Stimulated activated CD4-positive, alpha-beta T cell treated with anti-CD3 and anti-CD28 coated beads, Interleukin-1b, Interleukin-23, amount 100 ng/mL, for 48 hours (primary cell): ENCODE results near the gene TMEM41B.
"Not testable (repeated sequence)": the region's sequence is repeated elsewhere in the genome, so short reads cannot be mapped to it uniquely, and the experiment has no call there.

Experiments
- DNase-seq: peaks from one replicate; pipeline ENCODE4 v3.0.0-alpha.2; 2020

The TMEM41B gene, protein sequence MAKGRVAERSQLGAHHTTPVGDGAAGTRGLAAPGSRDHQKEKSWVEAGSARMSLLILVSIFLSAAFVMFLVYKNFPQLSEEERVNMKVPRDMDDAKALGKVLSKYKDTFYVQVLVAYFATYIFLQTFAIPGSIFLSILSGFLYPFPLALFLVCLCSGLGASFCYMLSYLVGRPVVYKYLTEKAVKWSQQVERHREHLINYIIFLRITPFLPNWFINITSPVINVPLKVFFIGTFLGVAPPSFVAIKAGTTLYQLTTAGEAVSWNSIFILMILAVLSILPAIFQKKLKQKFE

DNA sequence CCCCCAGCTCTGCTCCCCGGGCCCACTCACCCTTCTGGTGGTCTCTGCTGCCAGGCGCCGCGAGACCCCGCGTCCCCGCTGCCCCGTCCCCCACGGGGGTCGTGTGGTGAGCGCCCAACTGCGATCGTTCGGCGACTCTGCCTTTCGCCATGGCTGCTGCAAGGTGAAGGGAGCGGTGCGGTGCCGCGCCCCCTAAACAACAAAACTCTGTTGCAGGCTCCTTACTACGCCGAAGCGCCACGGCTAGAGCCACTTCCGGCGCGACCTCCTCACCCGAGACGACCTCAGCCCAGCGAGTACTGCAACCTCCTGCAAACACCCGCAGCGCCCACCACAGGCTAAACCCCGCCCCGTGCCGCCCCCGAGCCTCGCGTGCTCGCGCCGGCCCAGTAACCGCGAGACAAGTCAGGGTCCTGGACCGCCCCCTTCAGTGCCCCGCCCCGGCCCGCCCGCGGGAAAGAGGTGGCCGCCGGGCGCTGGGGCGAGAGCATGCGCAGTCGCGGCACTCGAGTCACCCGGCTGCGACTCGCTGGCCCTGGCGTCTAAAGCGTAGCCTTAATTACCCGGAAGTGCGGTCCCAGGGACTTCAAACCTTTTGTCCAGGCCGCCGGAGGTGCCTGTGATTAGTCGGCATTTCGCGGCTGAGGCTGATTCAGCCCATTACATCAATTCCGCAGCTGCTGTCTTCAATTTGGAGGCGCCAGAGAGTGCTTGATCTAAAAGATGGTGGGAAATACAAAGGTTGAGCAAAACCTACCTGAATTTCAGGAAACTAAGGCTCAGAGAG, at the start of gene TMEM41B:
TSS of gene TMEM41B (minus strand) at position 303 of the 787 bp plus-strand sequence. CDS start at position 151, 152 bp downstream.
- DNase-seq, result peak; percentile 99

DNA sequence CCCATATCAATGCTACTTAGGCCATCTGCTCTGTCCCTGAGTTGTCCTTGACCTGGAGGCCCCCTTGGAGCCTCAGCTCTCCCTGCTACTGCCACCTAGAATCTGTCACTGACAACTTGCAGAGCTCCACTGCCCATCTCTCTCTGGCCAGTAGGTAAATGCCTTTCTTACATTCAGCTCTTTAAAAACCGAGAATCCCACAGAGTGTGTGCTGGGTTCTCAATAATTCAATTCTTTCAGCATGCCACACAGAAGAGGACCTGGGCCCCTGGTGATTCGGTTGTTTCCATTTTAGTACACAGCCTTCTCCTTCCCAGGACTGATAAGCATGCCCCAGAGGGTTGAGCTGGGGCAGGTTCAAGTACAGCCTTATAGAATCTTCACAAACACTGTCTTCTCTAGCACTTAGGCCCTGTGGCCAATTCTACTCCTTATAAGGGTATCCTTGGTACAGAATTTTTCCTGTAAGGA, 48.0 kb upstream of the TMEM41B start:
- peak; percentile 43 for DNase-seq

DNA sequence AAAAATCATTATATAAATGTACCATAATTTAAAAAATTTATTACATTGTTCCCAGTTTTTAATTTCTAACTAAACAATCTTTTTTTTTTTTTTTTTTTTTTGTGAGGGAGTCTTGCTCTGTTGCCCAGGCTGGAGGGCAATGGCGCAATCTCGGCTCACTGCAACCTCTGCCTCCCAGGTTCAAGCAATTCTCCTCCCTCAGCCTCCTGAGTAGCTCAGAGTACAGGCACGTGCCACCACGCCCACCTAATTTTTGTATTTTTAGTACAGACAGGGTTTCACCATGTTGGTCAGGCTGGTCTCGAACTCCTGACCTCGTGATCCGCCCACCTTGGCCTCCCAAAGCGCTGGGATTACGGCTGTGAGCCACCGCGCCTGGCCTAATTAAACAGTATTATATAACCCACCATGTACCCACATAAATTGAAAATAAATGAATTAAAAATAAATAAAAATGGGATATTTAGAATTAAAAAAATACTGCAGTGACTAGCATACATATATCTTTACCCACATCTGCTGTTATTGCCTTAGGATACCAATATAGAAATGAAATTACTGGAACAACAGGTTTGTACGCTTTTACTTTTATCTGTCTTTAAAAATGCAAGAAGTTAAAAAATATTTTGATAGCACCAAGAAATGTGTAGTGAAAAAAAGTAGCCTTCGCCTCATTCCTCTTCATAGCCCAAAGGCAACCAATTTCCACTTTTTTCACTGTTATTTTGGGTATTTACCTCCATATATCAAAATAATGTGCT, 46.6 kb upstream of the TMEM41B start:
- DNase-seq, result not testable (repeated sequence)

DNA sequence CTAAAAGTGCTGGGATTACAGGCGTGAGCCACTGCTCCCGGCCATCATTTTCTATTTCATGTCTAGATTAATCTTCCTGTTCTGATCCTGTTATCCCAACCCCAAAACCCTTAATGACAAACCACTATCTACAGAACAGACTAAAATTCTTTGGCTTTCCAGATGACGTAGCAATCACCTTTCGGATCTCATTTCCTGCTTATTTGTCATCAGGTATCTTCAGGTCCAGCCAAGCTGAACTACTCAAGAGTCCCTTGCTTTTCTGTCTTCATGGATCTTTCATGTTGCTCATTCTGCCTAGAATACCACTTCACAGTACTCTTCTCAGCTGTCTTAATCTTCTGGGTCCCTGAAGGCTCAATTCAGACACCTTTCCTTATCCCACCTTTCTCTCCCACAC, 42.6 kb upstream of the TMEM41B start:
- no peak for DNase-seq

DNA sequence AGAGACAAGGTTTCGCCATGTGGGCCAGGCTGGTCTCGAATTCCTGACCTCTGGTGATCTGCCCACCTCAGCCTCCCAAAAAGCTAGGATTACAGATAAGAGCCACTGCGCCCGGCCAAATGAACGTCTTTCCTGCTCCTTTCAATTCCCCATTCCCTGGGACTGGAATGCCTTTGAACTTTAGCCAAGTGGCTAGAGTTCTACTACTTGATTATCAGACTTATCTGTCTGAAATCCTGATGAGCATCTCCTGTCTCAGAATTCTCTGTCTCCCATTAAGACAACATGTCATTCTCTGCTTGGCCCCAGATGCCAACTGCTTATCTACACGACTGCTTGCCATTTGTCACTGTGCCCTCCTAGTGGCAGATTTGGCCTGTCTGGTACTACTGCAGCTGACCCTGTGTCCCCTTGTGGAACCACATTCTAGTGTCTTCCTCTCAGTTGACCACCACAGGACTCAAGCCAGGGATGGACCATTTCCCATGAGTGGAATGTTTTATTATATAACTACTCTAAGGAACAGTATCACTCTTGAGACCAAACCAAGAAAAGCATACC, 37.0 kb upstream of the TMEM41B start:
- no peak for DNase-seq

- not testable (repeated sequence) for DNase-seq
These were observed 33.4 kb upstream of the TMEM41B start for GRCh38 chr11:9347779-9348178.

GRCh38 chr11:9347100-9347499, 32.7 kb upstream of the TMEM41B start:
- DNase-seq, result no peak

GRCh38 chr11:9344061-9344680, 29.8 kb upstream of the TMEM41B start:
- DNase-seq, result no peak

GRCh38 chr11:9341638-9342178, 27.3 kb upstream of the TMEM41B start:
- no peak for DNase-seq

DNA sequence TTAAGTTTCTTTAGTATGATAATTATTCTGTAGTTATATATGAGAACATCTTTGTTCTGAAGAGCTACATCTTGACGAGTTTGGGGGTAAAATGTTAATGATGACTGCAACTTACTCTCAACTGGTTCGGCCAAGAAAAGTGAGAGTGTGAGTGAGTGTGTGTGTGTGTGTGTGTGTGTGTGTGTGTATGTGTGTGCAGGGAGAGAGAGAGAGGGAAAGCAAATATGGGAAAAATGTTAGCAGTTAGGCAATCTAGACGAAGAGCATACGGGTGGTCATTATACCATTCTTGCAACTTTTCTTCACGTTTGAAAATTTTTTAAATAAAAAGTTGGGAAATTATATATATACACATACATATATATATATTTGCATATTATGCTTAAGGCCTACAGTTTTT, 18.3 kb upstream of the TMEM41B start:
- DNase-seq, result no peak

DNA sequence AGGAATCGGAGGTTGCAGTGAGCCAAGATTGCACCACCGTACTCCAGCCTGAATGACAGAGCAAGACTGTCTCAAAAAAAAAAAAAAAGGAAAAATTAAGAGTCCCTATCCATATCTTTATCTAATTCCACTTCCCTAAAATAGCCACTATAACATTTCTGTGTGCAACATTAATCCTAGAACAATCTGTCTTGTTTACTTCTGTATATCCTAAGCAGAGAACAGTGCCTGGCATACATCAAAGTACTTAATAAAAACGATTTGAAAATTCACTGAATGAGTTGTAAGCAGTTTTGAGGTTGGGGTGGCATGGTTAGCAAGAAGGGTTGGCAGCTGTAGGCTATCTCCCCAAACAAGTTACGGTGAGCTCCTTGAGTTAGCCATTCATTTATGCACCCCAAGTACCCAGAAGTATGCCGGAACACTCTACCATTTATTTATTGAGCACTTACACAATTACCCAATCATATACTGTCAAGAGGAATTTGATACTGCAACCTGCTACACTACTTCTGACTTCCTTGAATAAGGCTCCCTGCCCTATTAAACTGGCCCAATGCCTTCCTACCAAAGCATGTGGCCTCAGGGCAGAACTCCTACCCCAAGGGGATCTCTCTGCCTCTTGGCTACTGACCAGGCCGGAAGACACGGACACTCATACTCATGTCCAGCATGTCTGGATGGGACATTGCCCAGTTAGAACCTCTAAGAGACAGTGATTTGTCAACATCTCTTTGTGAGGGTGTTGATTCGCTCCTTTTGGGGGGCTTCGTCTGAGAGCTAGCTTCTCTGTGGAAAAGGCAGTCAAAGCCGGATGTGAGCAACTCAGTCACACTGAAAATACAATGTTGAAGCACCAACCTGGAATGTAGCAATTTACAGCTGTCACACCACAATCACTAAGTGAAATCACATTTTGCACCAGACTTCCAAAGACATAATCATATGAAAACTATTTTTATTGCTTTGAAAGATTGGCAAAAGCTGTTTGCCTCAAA, 16.3 kb upstream of the TMEM41B start:
- no peak for DNase-seq

- no peak for DNase-seq
These were observed 5.7 kb upstream of the TMEM41B start for GRCh38 chr11:9320047-9320446.

DNA sequence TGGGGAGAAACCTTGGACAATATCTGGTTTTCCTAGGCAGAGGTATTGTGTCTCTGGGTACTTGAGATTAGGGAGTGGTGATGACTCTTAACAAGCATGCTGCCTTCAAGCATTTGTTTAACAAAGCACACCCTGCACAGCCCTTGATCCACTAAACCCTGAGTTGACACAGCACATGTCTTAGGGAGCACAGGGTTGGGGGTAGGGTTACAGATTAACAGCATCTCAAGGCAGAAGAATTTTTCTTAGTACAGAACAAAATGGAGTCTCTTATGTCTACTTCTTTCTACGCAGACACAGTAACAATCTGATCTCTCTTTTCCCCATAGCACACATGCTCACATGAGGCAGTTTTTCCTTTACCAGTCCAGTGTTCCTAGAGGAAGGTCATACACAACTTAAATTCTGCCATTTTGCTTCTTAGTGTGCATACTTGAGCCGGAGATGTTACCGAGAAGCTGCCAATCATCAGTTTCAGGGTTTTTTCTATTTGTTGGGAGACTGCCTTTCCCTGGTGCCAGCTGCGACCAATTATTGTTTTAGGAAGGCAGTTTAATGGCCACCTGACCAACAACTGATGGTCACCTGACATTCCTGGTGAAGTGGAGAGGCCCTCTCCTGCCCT, 5.1 kb upstream of the TMEM41B start:
- not testable (repeated sequence) for DNase-seq

DNA sequence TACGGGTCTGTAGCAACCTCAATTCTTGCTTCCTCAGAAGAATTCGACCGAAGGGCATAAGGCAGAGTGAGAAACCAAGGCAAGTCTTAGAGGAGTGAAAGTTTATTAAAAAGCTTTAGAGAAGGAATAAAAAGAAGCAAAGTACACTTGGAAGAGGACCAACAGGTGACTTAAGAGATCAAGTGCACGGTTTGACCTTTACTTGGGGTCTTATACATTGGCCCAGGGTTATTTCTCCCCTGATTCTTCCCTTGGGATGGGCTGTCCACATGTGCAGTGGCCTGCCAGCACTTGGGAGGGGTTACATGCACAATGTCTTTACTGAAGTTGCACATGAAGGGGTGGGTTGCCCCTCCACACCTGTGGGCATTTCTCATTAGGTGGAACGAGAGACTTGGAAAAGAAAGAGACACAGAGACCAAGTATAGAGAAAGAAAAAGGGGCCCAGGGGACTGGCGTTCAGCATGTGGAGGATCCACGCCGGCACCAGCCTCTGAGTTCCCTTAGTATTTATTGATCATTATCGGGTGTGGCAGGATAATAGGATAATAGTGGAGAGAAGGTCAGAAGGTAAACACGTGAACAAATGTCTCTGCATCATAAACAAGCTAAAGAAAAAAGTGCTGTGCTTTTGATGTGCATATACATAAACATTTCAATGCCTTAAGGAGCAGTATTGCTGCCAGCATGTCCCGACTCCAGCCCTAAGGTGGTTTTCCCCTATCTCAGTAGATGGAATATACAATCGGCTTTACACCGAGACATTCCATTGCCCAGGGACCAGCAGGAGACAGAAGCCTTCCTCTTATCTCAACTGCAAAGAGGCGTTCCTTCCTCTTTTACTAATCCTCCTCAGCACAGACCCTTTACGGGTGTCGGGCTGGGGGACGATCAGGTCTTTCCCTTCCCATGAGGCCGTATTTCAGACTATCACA, 4.3 kb upstream of the TMEM41B start:
- DNase-seq, result not testable (repeated sequence)

- DNase-seq, result no peak
These were observed 1.9 kb upstream of the TMEM41B start for GRCh38 chr11:9316334-9316733.

GRCh38 chr11:9315078-9315688, 790 bp upstream of the TMEM41B start:
- no peak for DNase-seq

DNA sequence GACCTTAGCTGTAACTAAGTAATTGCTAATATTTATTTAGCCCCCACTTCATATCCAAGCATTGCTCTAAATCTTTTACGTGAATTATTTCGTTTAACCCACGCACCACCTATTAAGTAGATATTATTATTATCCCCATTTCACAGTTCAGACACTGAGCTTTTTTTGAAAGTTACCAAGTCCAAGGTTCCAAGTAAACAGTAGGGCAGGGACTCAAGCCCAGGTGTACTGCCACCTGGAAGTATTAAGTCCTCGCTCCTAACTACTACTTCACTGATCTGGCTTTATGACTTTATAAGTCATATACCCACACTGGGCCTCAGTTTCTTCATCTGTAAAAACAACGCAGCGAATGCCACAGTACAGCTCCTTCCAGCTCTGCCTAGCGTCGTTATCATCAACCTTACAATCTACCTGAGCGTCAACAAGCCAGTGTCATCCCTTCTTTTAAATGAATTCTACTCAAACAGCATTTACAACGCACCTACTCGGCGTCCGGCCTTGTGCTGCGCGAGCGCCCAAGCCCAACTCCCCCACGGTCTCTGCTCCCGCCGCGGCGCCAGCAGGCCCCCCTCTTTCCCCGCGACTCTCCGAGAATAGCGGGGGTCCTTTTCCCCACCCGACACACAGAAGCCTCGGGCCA, 624 bp downstream of the TMEM41B start:
- no peak for DNase-seq

DNA sequence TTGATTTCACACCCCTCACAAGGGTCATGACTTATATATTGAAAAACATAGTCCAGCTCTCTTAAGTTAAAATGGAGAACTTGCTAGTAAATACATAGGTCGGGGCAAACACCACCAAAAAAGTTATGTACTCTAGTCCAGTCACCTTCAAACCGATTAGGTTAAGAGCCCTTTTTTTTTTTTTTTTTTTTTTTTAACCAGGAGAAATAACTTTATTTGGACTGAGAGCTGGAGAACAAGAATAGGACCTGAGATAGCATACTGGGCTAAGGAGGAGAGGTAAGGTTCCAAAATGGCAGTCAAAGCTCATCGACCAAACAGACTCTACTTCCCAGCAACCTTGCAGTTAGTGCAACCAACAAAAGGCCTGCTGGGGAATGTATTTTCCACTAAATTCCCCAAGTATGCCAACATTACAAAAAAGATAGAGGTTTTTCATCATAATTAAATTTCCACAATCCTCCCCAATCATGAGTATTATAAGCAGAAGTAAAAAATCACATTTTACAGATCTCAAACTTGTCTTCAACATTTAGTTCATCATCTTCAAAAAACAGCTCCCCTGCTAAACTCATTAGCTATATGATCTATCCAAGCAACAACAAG, 3.8 kb downstream of the TMEM41B start:
- DNase-seq, result no peak
